K562 (cell line): ENCODE results near the gene FBXO9. TPM values are rescaled to one million over a fixed set of nuclear protein-coding genes. Genes with fewer than 3 reads are reported as not detected.

Experiments used
- ARID2 ChIP-seq: fragments of 450-650 bp; IDR thresholded peaks from 2 replicates; pipeline ENCODE4 v1.6.1; 2017; ENCODE audit warnings: antibody characterized with exemption, mild to moderate bottlenecking
- CREM ChIP-seq: IDR thresholded peaks from 2 replicates; pipeline ENCODE4 v1.6.1; 2014; ENCODE audit warnings: antibody characterized with exemption, low read depth
- FUS ChIP-seq: fragments of 200-400 bp; formaldehyde crosslinking; optimal IDR thresholded peaks from 2 replicates; pipeline ENCODE3; 2017; ENCODE audit warnings: low read depth, low read length
- ILF3 ChIP-seq: fragments of 450-650 bp; IDR thresholded peaks from 2 replicates; pipeline ENCODE4 v1.6.1; 2018; ENCODE audit warnings: antibody characterized with exemption, mild to moderate bottlenecking, moderate library complexity, borderline replicate concordance
- KDM5B ChIP-seq: fragments of 200-600 bp; sonication (generic); IDR thresholded peaks from 2 replicates; pipeline ENCODE4 v1.6.1; 2012; ENCODE audit warnings: low read depth, mild to moderate bottlenecking, moderate library complexity, low read length, control low read depth, inconsistent platforms; ENCODE audit not compliant: insufficient replicate concordance
- KHSRP ChIP-seq: fragments of 450-650 bp; IDR thresholded peaks from 2 replicates; pipeline ENCODE4 v1.6.1; 2017
- MAZ ChIP-seq, 2 experiments: fragments of 450-650 bp in 1 of 2; sonication (generic) in 1 of 2; formaldehyde crosslinking; IDR thresholded peaks in 1 of 2; conservative IDR thresholded peaks in 1 of 2; 2 replicates each; pipeline versions ENCODE4 v1.4.0 to v1.5.0; 2020; ENCODE audit warnings: mild to moderate bottlenecking in 1 of 2, missing genetic modification reagents in 1 of 2
- NFE2 ChIP-seq: IDR thresholded peaks from 2 replicates; pipeline ENCODE4 v1.6.1; 2014; ENCODE audit warnings: antibody characterized with exemption, low read depth
- PHF8 ChIP-seq: fragments of 200-600 bp; sonication (generic); IDR thresholded peaks from 2 replicates; pipeline ENCODE4 v1.6.1; 2012; ENCODE audit warnings: mixed run types, mild to moderate bottlenecking, inconsistent platforms, low read length, moderate library complexity, borderline replicate concordance
- RBM22 ChIP-seq: fragments of 200-400 bp; formaldehyde crosslinking; IDR thresholded peaks from 2 replicates; pipeline ENCODE4 v1.6.1; 2018; ENCODE audit warnings: low read length, low read depth; ENCODE audit not compliant: poor library complexity, severe bottlenecking
- SRSF7 ChIP-seq: fragments of 200-400 bp; formaldehyde crosslinking; optimal IDR thresholded peaks from 2 replicates; pipeline ENCODE3; 2017; ENCODE audit warnings: mild to moderate bottlenecking, low read depth, low read length
- TEAD4 ChIP-seq, 2 experiments: sonication (generic) in 1 of 2; formaldehyde crosslinking in 1 of 2; IDR thresholded peaks; 2 replicates each; pipeline versions ENCODE4 v1.6.1 to v1.8.0; 2012 to 2022; ENCODE audit warnings: borderline replicate concordance in 1 of 2, inconsistent platforms in 1 of 2, low read length in 1 of 2, mild to moderate bottlenecking in 1 of 2, missing genetic modification reagents in 1 of 2
- THAP12 ChIP-seq: fragments of 250-450 bp; sonication (Bioruptor Pico); IDR thresholded peaks from 2 replicates; pipeline ENCODE4 v1.9.0; 2021; ENCODE audit warnings: mild to moderate bottlenecking, inconsistent platforms
- ZKSCAN8 ChIP-seq: fragments of 200-800 bp; sonication (Bioruptor generic); IDR thresholded peaks from 2 replicates; pipeline ENCODE4 v1.6.1; 2016; ENCODE audit warnings: missing genetic modification characterization, missing compliant biosample characterization
- ZNF124 ChIP-seq: sonication (generic); formaldehyde crosslinking; IDR thresholded peaks from 2 replicates; pipeline ENCODE4 v1.8.1; 2022; ENCODE audit warnings: missing genetic modification reagents
- ZNF133 ChIP-seq: fragments of 250-450 bp; sonication (Bioruptor Pico); IDR thresholded peaks from 2 replicates; pipeline ENCODE4 v1.4.0; 2020; ENCODE audit warnings: mild to moderate bottlenecking
- ZNF449 ChIP-seq: fragments of 250-450 bp; sonication (Bioruptor Pico); IDR thresholded peaks from 2 replicates; pipeline ENCODE4 v1.8.0; 2022; ENCODE audit warnings: moderate library complexity, mild to moderate bottlenecking, inconsistent platforms
- ZNF511 ChIP-seq: sonication (generic); formaldehyde crosslinking; IDR thresholded peaks from 2 replicates; pipeline ENCODE4 v1.8.0; 2022; ENCODE audit warnings: mild to moderate bottlenecking, missing genetic modification reagents
- ZNF639 ChIP-seq, 2 experiments: fragments of 200-800 bp in 1 of 2; sonication (Bioruptor generic) in 1 of 2; sonication (generic) in 1 of 2; formaldehyde crosslinking in 1 of 2; IDR thresholded peaks in 1 of 2; conservative IDR thresholded peaks in 1 of 2; 2 replicates each; pipeline versions ENCODE4 v1.5.0 to v1.6.1; 2016 to 2020; ENCODE audit warnings: missing compliant biosample characterization in 1 of 2, missing genetic modification characterization in 1 of 2, missing genetic modification reagents in 1 of 2
- ZSCAN32 ChIP-seq: fragments of 450-650 bp; formaldehyde crosslinking; IDR thresholded peaks from 2 replicates; pipeline ENCODE4 v1.4.0; 2020; ENCODE audit warnings: mild to moderate bottlenecking, moderate library complexity
- polyA plus RNA-seq, 8 experiments: library from polyadenylated mRNA; depleted of rRNA in 4 of 8; stranded (reverse) in 5 of 8; unstranded in 3 of 8; fragments of >200 nt; fragmentation: Nextera tagmentation in 2 of 8; fragmentation: Illumina TruSeq in 1 of 8; extraction: Ambion mirVana in 2 of 8; extraction: Trizol in 1 of 8; gene quantifications; 2 replicates each; pipeline versions ENCODE4 v1.2.1 to v1.2.3, GENCODE V29; 2011 to 2014; ENCODE audit warnings: inconsistent platforms in 1 of 8, missing spikeins in 1 of 8
- total RNA-seq, 7 experiments: library from RNA; depleted of rRNA in 6 of 7; stranded (reverse); fragments of >200 nt in 6 of 7; fragmentation: Illumina TruSeq in 2 of 7; extraction: Trizol in 2 of 7; gene quantifications; 2 replicates each; pipeline versions ENCODE4 v1.2.1 to v1.2.3, GENCODE V29; 2011 to 2021; ENCODE audit warnings: low replicate concordance in 1 of 7

Gene FBXO9
- total and polyA plus RNA-seq, 9 of the 15 experiments (the other 6 are each of a cell fraction or from before 2014, with no cell fraction given): 10.1 to 85.3 (median 51.4) TPM

GRCh38 chr6:53067849-53068361, 2.7 kb downstream of the FBXO9 start (continued):
- no peak for TF ChIP-seq RBM22
- peak; percentile 61; the same call in 1 of the 2 replicates for TF ChIP-seq ILF3
- no peak for TF ChIP-seq ZSCAN32 (CRISPR knock-in tag)
- peak; percentile 47; the same call in 1 of the 2 replicates for TF ChIP-seq CREM
- peak; percentile 94 for TF ChIP-seq TEAD4 (IDR thresholded peaks at IDR 0.05; ENCODE audit: low read length)
- no peak for TF ChIP-seq TEAD4 (CRISPR knock-in tag; IDR thresholded peaks at IDR 0.05; ENCODE audit: borderline replicate concordance)
- TF ChIP-seq FUS: no peak
- no peak for TF ChIP-seq NFE2
- no peak for TF ChIP-seq MAZ (CRISPR knock-in tag; conservative IDR thresholded peaks at IDR 0.05 in 1 of 2, IDR thresholded peaks at IDR 0.05 in 1 of 2)
- TF ChIP-seq ZKSCAN8 (CRISPR knock-in tag): no peak
- TF ChIP-seq ZNF639 (CRISPR knock-in tag; conservative IDR thresholded peaks at IDR 0.05 in 1 of 2, IDR thresholded peaks at IDR 0.05 in 1 of 2): 0 out of 4 replicates have a peak, but pooled peaks of 1 of the 2 experiments have one; percentile 34
- TF ChIP-seq KDM5B: no peak
- TF ChIP-seq KHSRP: no peak
- TF ChIP-seq THAP12: no peak
- no peak for TF ChIP-seq ZNF511
- no peak for TF ChIP-seq ZNF449 (CRISPR knock-in tag)
- TF ChIP-seq SRSF7: no peak
- no peak for TF ChIP-seq ZNF133 (CRISPR knock-in tag)
- TF ChIP-seq ARID2: no peak
- TF ChIP-seq PHF8: no peak
- TF ChIP-seq ZNF124 (CRISPR knock-in tag): no peak
